Endothelial cell of umbilical vein (primary cell): Measurements from ENCODE around the gene DNAH3. TPM values are rescaled to one million over a fixed set of nuclear protein-coding genes. Genes with fewer than 3 reads are reported as not detected.

Experiments used
- BruUV-seq: library from RNA; stranded (reverse); fragments of 400-500 nt; replicated peaks from 2 replicates; lab custom pipeline; 2021; lab: Mats Ljungman, UMichigan
- CTCF ChIA-PET: fragments of 300-600, 350-600 bp; sonication (Branson Sonifier 250); formaldehyde crosslinking; loops from one replicate; lab custom pipeline; 2021; ENCODE audit warnings: antibody characterized with exemption, inconsistent platforms; lab: Charles Lee
- POLR2A ChIA-PET: fragments of 300-600, 350-600 bp; sonication (Branson Sonifier 250); formaldehyde crosslinking; loops from one replicate; lab custom pipeline; 2021; ENCODE audit warnings: antibody characterized with exemption, inconsistent platforms; lab: Charles Lee
- DNase-seq: peaks from one replicate; pipeline ENCODE4 v3.0.0-alpha.2; 2011; ENCODE audit warnings: low read depth, low spot score
- FAIRE-seq: peaks from 2 replicates; lab custom pipeline; 2011; peaks lifted over from hg19 to GRCh38; lab: Jason Lieb, UNC
- H2AFZ ChIP-seq: 2 replicates; pipeline ENCODE4 v1.6.0; 2012; ENCODE audit warnings: low read depth, low read length, control low read depth, inconsistent platforms
- H3K27ac ChIP-seq: 2 replicates; pipeline ENCODE4 v1.5.1; 2011; ENCODE audit warnings: low read depth, mild to moderate bottlenecking, control low read depth, low read length, moderate library complexity; ENCODE audit not compliant: insufficient read depth
- H3K27me3 ChIP-seq, 2 experiments: 2 replicates each; pipeline versions ENCODE4 v1.6.0 to v1.6.1; 2011; ENCODE audit warnings: low read length in 2 of 2, mixed read lengths in 1 of 2; ENCODE audit not compliant: control insufficient read depth in 2 of 2, insufficient read depth in 2 of 2
- H3K36me3 ChIP-seq, 2 experiments: 2 replicates in 1 of 2; 3 replicates in 1 of 2; pipeline ENCODE4 v1.5.1; 2011; ENCODE audit warnings: low read length in 2 of 2, mild to moderate bottlenecking in 1 of 2, moderate library complexity in 1 of 2; ENCODE audit not compliant: control insufficient read depth in 2 of 2, insufficient read depth in 2 of 2; ENCODE audit errors: extremely low read depth in 1 of 2
- H3K4me1 ChIP-seq: 3 replicates; pipeline ENCODE4 v1.5.1; 2011; ENCODE audit warnings: mild to moderate bottlenecking, low read length; ENCODE audit not compliant: control insufficient read depth, insufficient read depth; ENCODE audit errors: extremely low read depth
- H3K4me2 ChIP-seq: 2 replicates; pipeline ENCODE4 v1.6.1; 2011; ENCODE audit warnings: low read length, control low read depth, mixed read lengths; ENCODE audit not compliant: insufficient read depth
- H3K4me3 ChIP-seq, 3 experiments: fragments of 200-600 bp in 1 of 3; sonication (generic), shearing (Covaris generic) in 1 of 3; replicated peaks in 1 of 3; 2 replicates each; pipeline ENCODE4 v1.5.1; 2011 to 2016; ENCODE audit warnings: control low read depth in 3 of 3, low read length in 3 of 3, mild to moderate bottlenecking in 2 of 3, inconsistent platforms in 1 of 3, low read depth in 1 of 3, moderate library complexity in 1 of 3; ENCODE audit not compliant: insufficient read depth in 1 of 3
- H3K79me2 ChIP-seq: 2 replicates; pipeline ENCODE4 v1.6.0; 2012; ENCODE audit warnings: low read length, inconsistent platforms; ENCODE audit not compliant: control insufficient read depth, insufficient read depth
- H3K9ac ChIP-seq: replicated peaks from 2 replicates; pipeline ENCODE3; 2011; ENCODE audit warnings: low read length, control low read depth; ENCODE audit not compliant: insufficient read depth; ENCODE audit errors: extremely low read depth
- H3K9me1 ChIP-seq: replicated peaks from 3 replicates; pipeline ENCODE4 v1.6.0; 2011; ENCODE audit warnings: mild to moderate bottlenecking, low read length; ENCODE audit not compliant: control insufficient read depth, insufficient read depth; ENCODE audit errors: extremely low read depth
- H3K9me3 ChIP-seq: replicated peaks from 2 replicates; pipeline ENCODE4 v1.5.1; 2012; ENCODE audit warnings: low read length, inconsistent platforms; ENCODE audit not compliant: control insufficient read depth, insufficient read depth
- H4K20me1 ChIP-seq: replicated peaks from 2 replicates; pipeline ENCODE3; 2011; ENCODE audit warnings: mild to moderate bottlenecking, low read length; ENCODE audit not compliant: control insufficient read depth, insufficient read depth; ENCODE audit errors: extremely low read depth
- CTCF ChIP-seq, 2 donors: IDR thresholded peaks; 1 replicate in 1 of 2; 2 replicates in 1 of 2; pipeline ENCODE4 v1.5.1; 2011; ENCODE audit warnings: low read length in 2 of 2, mild to moderate bottlenecking in 2 of 2, moderate library complexity in 2 of 2, control low read depth in 1 of 2, inconsistent platforms in 1 of 2, low read depth in 1 of 2; ENCODE audit not compliant: insufficient read depth in 1 of 2; ENCODE audit errors: extremely low read depth in 1 of 2
- EZH2 ChIP-seq: IDR thresholded peaks from 2 replicates; pipeline ENCODE4 v1.6.1; 2012; ENCODE audit warnings: borderline replicate concordance, low read depth, mild to moderate bottlenecking, moderate library complexity, low read length, inconsistent platforms; ENCODE audit not compliant: severe bottlenecking
- FOS ChIP-seq: IDR thresholded peaks from 2 replicates; pipeline ENCODE4 v1.6.1; 2011; ENCODE audit warnings: mild to moderate bottlenecking, low read length, moderate library complexity, borderline replicate concordance; ENCODE audit not compliant: insufficient read depth
- GATA2 ChIP-seq: IDR thresholded peaks from 2 replicates; pipeline ENCODE4 v1.7.0; 2011; ENCODE audit warnings: low read depth, mild to moderate bottlenecking, moderate library complexity, mixed read lengths, low read length; ENCODE audit not compliant: insufficient read length, insufficient read depth
- JUN ChIP-seq: IDR thresholded peaks from 2 replicates; pipeline ENCODE4 v1.6.1; 2011; ENCODE audit warnings: borderline replicate concordance, low read depth; ENCODE audit not compliant: insufficient read length, insufficient read depth
- MAX ChIP-seq: IDR thresholded peaks from 2 replicates; pipeline ENCODE4 v1.6.1; 2011; ENCODE audit not compliant: insufficient read depth, insufficient read length
- MYC ChIP-seq: IDR thresholded peaks from one replicate; pipeline ENCODE4 v1.6.1; 2011; ENCODE audit warnings: mild to moderate bottlenecking, low read depth, low read length
- POLR2A ChIP-seq: IDR thresholded peaks from 2 replicates; pipeline ENCODE4 v1.6.1; 2012; ENCODE audit warnings: low read depth, mild to moderate bottlenecking, control low read depth, low read length
- POLR2AphosphoS5 ChIP-seq: IDR thresholded peaks from 2 replicates; pipeline ENCODE4 v1.6.1; 2012; ENCODE audit warnings: low read depth, mild to moderate bottlenecking, control low read depth, low read length, moderate library complexity; ENCODE audit not compliant: insufficient read depth
- dilution Hi-C: fragments of 300-500 bp; cut with MboI; formaldehyde crosslinking; loops from one replicate; pipeline ENCODE4 v1.15.0; 2019; ENCODE audit warnings: low sequenced_read_pairs; ENCODE audit not compliant: extremely low pct_ligation_motif_present
- intact Hi-C: fragments of 100-400 bp; cut with micrococcal nuclease; formaldehyde crosslinking; loops from one replicate; pipeline ENCODE4 v1.10.0; 2022
- polyA plus RNA-seq, 4 experiments: library from polyadenylated mRNA; depleted of rRNA in 3 of 4; stranded (reverse) in 3 of 4; unstranded in 1 of 4; fragments of >200 nt; gene quantifications; 2 replicates each; pipeline versions ENCODE4 v1.2.1 to v1.2.3, GENCODE V29; 2011 to 2012; ENCODE audit warnings: missing spikeins in 1 of 4
- total RNA-seq: library from RNA; stranded (reverse); gene quantifications from 2 replicates; pipeline ENCODE4 v1.2.3, GENCODE V29; 2021

Gene DNAH3
- total and polyA plus RNA-seq, 2 donors (not counting 3 experiments of a cell fraction or from before 2014, with no cell fraction given): not detected

- Histone ChIP-seq H3K4me2 (no peak overlapping the region), H3K27ac (no peak overlapping the region), H3K4me3 (no peak overlapping the region), H3K79me2 (no peaks in the 10 kb centered on the region), H2AFZ (no peak overlapping the region), H3K4me1 (no peaks in the 10 kb centered on the region), H3K9me1 (no peaks in the 10 kb centered on the region), H3K36me3 (peaks cover 4 to 9% of the 10 kb centered on the region in 2 experiments), H3K9ac (no peak overlapping the region), H3K27me3 (no peaks in the 10 kb centered on the region), H4K20me1 (no peaks in the 10 kb centered on the region), H3K9me3 (no peaks in the 10 kb centered on the region)
- CTCF ChIA-PET: interaction anchor here (1.5 kb wide), 1 partner anchor 10 kb away, joined by 3 read pairs; no protein-coding TSS in a partner anchor
- intact Hi-C loops (no loop called here), dilution Hi-C loops (no loop called here)
- no peak for TF ChIP-seq JUN
- TF ChIP-seq MAX: no peak
- TF ChIP-seq GATA2: no peak
- no peak for TF ChIP-seq POLR2A
- no peak for TF ChIP-seq EZH2
- TF ChIP-seq POLR2AphosphoS5: no peak
- TF ChIP-seq MYC: no peak
- no peak for TF ChIP-seq FOS
- TF ChIP-seq CTCF (IDR thresholded peaks at IDR 0.05; ENCODE audit: extremely low read depth in 1 of 2, insufficient read depth in 1 of 2, low read depth in 1 of 2, low read length in 2 of 2): no peak
- DNase-seq (no peak), FAIRE-seq (no peak)
- BruUV-seq: no TSS peak
- POLR2A ChIA-PET: no interaction called here
Observed at GRCh38 chr16:21164521-21165168, 14.0 kb upstream of the DNAH3 start.
